22Rv1 (cell line): ENCODE results near the gene SUSD6.

Source experiments
- CTCF ChIP-seq: fragments of 450-650 bp; IDR thresholded peaks from 2 replicates; pipeline ENCODE4 v1.5.1; 2017; ENCODE audit warnings: mild to moderate bottlenecking
- ZFX ChIP-seq: fragments of 450-650 bp; IDR thresholded peaks from 2 replicates; pipeline ENCODE4 v1.6.1; 2017; ENCODE audit warnings: antibody characterized with exemption, borderline replicate concordance

- TF ChIP-seq CTCF: no peak
- TF ChIP-seq ZFX: no peak
Measured at GRCh38 chr14:69613312-69614073, 2.1 kb downstream of the SUSD6 start.
